DND-41 (cell line): ENCODE measurements around the gene COX10.

Experiments used
- ATAC-seq: fragments of 200-7000 bp; cut with Tn5 transposase; 3 replicates; pipeline ENCODE4 v1.9.1; 2021; ENCODE audit warnings: low read depth; ENCODE audit not compliant: insufficient read depth
- DNase-seq: peaks from one replicate; pipeline ENCODE4 v3.0.0-alpha.2; 2020
- H2AFZ ChIP-seq: 2 replicates; pipeline ENCODE4 v1.6.0; 2012; ENCODE audit warnings: low read depth, low read length
- H3K27ac ChIP-seq: 2 replicates; pipeline ENCODE4 v1.5.1; 2012; ENCODE audit warnings: low read length, inconsistent platforms
- H3K27me3 ChIP-seq: fragments of 200-600 bp; sonication (generic); 2 replicates; pipeline ENCODE4 v1.6.0; 2012; ENCODE audit warnings: low read length, mild to moderate bottlenecking, inconsistent platforms; ENCODE audit not compliant: insufficient read depth, poor library complexity
- H3K36me3 ChIP-seq: 2 replicates; pipeline ENCODE4 v1.5.1; 2012; ENCODE audit warnings: low read length, inconsistent platforms; ENCODE audit not compliant: insufficient read depth
- H3K4me1 ChIP-seq: 2 replicates; pipeline ENCODE4 v1.5.1; 2012; ENCODE audit warnings: mild to moderate bottlenecking, low read length; ENCODE audit not compliant: insufficient read depth
- H3K4me2 ChIP-seq: 2 replicates; pipeline ENCODE4 v1.6.0; 2012; ENCODE audit warnings: mild to moderate bottlenecking, moderate library complexity, low read length, inconsistent platforms; ENCODE audit not compliant: insufficient read depth
- H3K4me3 ChIP-seq, 2 experiments: fragments of 200-600 bp in 1 of 2; shearing (Covaris generic) in 1 of 2; 2 replicates each; pipeline ENCODE4 v1.5.1; 2012 to 2016; ENCODE audit warnings: inconsistent platforms in 2 of 2, low read length in 2 of 2, mild to moderate bottlenecking in 2 of 2, low read depth in 1 of 2, moderate library complexity in 1 of 2
- H3K79me2 ChIP-seq: 2 replicates; pipeline ENCODE4 v1.6.0; 2012; ENCODE audit warnings: low read length, inconsistent platforms; ENCODE audit not compliant: insufficient read depth
- H3K9ac ChIP-seq: 2 replicates; pipeline ENCODE4 v1.6.0; 2012; ENCODE audit warnings: low read depth, mild to moderate bottlenecking, inconsistent platforms, low read length, moderate library complexity
- H3K9me3 ChIP-seq: 2 replicates; pipeline ENCODE4 v1.5.1; 2012; ENCODE audit warnings: low read length, moderate library complexity, mild to moderate bottlenecking, inconsistent platforms; ENCODE audit not compliant: insufficient read depth, severe bottlenecking
- H4K20me1 ChIP-seq: 2 replicates; pipeline ENCODE4 v1.6.0; 2012; ENCODE audit warnings: low read length; ENCODE audit not compliant: insufficient read depth
- EZH2 ChIP-seq: IDR thresholded peaks from 3 replicates; pipeline ENCODE4 v1.6.1; 2012; ENCODE audit warnings: borderline replicate concordance, low read depth, mild to moderate bottlenecking, moderate library complexity, low read length, inconsistent platforms; ENCODE audit not compliant: severe bottlenecking
- TF ChIP-seq, protein P1 (sequence below): IDR thresholded peaks from 2 replicates; pipeline ENCODE4 v1.5.1; 2012; ENCODE audit warnings: borderline replicate concordance, low read length, moderate library complexity, mild to moderate bottlenecking; ENCODE audit not compliant: poor library complexity, severe bottlenecking; ENCODE audit errors: extremely low read depth

The COX10 gene

DNA sequence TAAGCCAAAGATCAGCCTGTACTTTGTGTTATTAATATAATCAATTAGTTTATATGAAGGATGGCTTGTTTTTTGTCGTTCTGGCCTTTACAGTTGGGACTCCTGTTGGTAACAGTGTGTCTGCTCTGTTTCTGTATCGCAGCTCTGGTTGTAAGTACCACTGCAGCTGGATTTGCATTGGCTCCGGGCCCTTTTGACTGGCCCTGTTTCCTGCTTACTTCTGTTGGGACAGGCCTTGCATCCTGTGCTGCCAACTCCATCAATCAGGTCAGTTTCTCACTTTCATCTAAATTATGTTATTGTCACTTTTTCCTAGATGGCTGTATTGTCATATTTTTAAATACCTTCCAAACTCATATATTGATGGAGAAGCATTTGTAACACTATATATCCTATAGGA, 32.7 kb downstream of the COX10 start:
- Histone ChIP-seq H3K4me2 (no peak overlapping the region), H3K4me1 (no peaks in the 10 kb centered on the region), H3K4me3 (no peak overlapping the region), H3K36me3 (peaks cover 3% of the 10 kb centered on the region; the same call in 1 of the 2 replicates), H3K79me2 (0 out of 2 replicates have a peak, but pooled peaks cover 9% of the 10 kb centered on the region), H3K27me3 (no peaks in the 10 kb centered on the region), H3K27ac (no peak overlapping the region), H4K20me1 (peaks cover 2% of the 10 kb centered on the region; the same call in 1 of the 2 replicates), H2AFZ (no peak overlapping the region), H3K9me3 (no peaks in the 10 kb centered on the region), H3K9ac (no peak overlapping the region)
- no peak for TF ChIP-seq EZH2
- TF ChIP-seq, protein P1, sequence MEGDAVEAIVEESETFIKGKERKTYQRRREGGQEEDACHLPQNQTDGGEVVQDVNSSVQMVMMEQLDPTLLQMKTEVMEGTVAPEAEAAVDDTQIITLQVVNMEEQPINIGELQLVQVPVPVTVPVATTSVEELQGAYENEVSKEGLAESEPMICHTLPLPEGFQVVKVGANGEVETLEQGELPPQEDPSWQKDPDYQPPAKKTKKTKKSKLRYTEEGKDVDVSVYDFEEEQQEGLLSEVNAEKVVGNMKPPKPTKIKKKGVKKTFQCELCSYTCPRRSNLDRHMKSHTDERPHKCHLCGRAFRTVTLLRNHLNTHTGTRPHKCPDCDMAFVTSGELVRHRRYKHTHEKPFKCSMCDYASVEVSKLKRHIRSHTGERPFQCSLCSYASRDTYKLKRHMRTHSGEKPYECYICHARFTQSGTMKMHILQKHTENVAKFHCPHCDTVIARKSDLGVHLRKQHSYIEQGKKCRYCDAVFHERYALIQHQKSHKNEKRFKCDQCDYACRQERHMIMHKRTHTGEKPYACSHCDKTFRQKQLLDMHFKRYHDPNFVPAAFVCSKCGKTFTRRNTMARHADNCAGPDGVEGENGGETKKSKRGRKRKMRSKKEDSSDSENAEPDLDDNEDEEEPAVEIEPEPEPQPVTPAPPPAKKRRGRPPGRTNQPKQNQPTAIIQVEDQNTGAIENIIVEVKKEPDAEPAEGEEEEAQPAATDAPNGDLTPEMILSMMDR: no peak
- no peak for ATAC-seq
- no peak for DNase-seq

GRCh38 chr17:14103836-14104235, 34.5 kb downstream of the COX10 start:
- Histone ChIP-seq H3K79me2 (0 out of 2 replicates have a peak, but pooled peaks cover 9% of the 10 kb centered on the region), H3K27me3 (no peaks in the 10 kb centered on the region), H3K4me2 (no peak overlapping the region), H4K20me1 (peaks cover 2% of the 10 kb centered on the region; the same call in 1 of the 2 replicates), H3K36me3 (peaks cover 3% of the 10 kb centered on the region; the same call in 1 of the 2 replicates), H3K27ac (no peak overlapping the region), H3K4me1 (no peaks in the 10 kb centered on the region), H2AFZ (no peak overlapping the region), H3K9ac (no peak overlapping the region), H3K9me3 (no peaks in the 10 kb centered on the region), H3K4me3 (no peak overlapping the region)
- no peak for ATAC-seq
- TF ChIP-seq, protein P1: no peak
- no peak for TF ChIP-seq EZH2
- no peak for DNase-seq

DNA sequence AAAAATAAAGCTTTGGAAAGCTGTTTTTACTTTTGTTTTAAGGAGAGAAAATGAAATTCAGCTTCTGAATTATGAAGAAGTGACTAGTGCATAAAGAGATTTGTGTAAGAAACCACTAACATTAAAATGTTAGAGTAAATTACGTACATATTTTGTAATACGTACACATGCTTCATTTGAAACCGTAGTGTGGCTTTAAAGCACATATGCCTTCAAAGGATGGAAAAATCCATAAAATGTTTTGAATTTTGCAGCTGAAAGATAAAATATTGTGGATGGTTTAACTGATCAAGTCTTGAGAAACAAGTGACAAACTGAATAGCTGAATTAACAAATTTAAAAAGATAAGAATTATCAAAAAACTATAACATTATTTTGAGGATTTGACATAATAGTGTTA, 35.4 kb downstream of the COX10 start:
- Histone ChIP-seq H4K20me1 (peaks cover 2% of the 10 kb centered on the region; the same call in 1 of the 2 replicates), H3K27me3 (no peaks in the 10 kb centered on the region), H3K4me1 (no peaks in the 10 kb centered on the region), H3K9me3 (no peaks in the 10 kb centered on the region), H3K36me3 (peaks cover 3% of the 10 kb centered on the region; the same call in 1 of the 2 replicates), H3K27ac (no peak overlapping the region), H3K9ac (no peak overlapping the region), H3K4me3 (no peak overlapping the region), H3K4me2 (no peak overlapping the region), H3K79me2 (0 out of 2 replicates have a peak, but pooled peaks cover 3% of the 10 kb centered on the region), H2AFZ (no peak overlapping the region)
- DNase-seq (no peak), ATAC-seq (no peak)
- TF ChIP-seq, protein P1: no peak
- no peak for TF ChIP-seq EZH2

DNA sequence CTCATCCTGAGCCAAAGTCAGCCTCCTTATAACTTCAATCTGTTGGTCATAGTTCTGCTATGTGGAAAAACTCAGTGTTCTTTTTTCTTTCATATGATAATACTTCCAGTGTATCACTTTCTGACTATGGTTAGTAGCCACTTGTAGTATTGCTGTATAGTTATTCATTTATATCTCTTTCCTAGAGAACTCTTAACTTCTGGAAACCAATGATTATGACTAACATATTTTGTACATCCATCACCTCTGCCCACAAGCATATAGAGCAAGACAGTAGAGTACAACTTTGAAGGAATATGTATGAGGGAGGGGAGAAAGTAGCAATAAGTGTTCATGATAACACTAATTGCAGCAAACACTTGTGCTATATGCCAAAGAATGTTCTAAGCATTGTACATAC, 38.6 kb downstream of the COX10 start:
- H3K4me1 ChIP-seq: no peaks in the 10 kb centered on the region
- H3K36me3 ChIP-seq: peaks cover 3% of the 10 kb centered on the region; the same call in 1 of the 2 replicates
- H3K9ac ChIP-seq: no peak overlapping the region
- H3K4me2 ChIP-seq: no peak overlapping the region
- no peak overlapping the region for H2AFZ ChIP-seq
- no peaks in the 10 kb centered on the region for H3K27me3 ChIP-seq
- H3K9me3 ChIP-seq: no peaks in the 10 kb centered on the region
- no peak for TF ChIP-seq EZH2
- TF ChIP-seq, protein P1: no peak
- no peak overlapping the region for H3K4me3 ChIP-seq
- H4K20me1 ChIP-seq: no peaks in the 10 kb centered on the region
- H3K27ac ChIP-seq: no peak overlapping the region
- 0 out of 2 replicates have a peak, but pooled peaks cover 3% of the 10 kb centered on the region for H3K79me2 ChIP-seq
- DNase-seq (no peak), ATAC-seq (no peak)
